HepG2 (cell line): ENCODE results near the gene LRFN2. TPM values are rescaled to one million over a fixed set of nuclear protein-coding genes. Genes with fewer than 3 reads are reported as not detected.

ENCODE experiments used
- ATAC-seq: fragments of 200-7000 bp; cut with Tn5 transposase; 3 replicates; pipeline ENCODE4 v1.9.1; 2020; ENCODE audit warnings: mild to moderate bottlenecking, moderate library complexity
- BruUV-seq: library from RNA; stranded (reverse); fragments of 400-500 nt; replicated peaks from 2 replicates; lab custom pipeline; 2021; lab: Mats Ljungman, UMichigan
- CTCF ChIA-PET: fragments of 300-600 bp; formaldehyde crosslinking; extraction: SDS; loops from one replicate; lab custom pipeline; 2021; ENCODE audit warnings: low total read pairs, inconsistent platforms, low intra/inter-chr PET ratio; lab: Yijun Ruan, JAX
- POLR2A ChIA-PET: fragments of 350-600 bp; sonication (Branson Sonifier 250); formaldehyde crosslinking; loops from one replicate; lab custom pipeline; 2020; ENCODE audit warnings: antibody characterized with exemption, inconsistent platforms; lab: Yijun Ruan, JAX
- DNase-seq: peaks from one replicate; pipeline ENCODE4 v3.0.0-alpha.2; 2015; ENCODE audit warnings: low spot score
- FAIRE-seq: peaks from 3 replicates; lab custom pipeline; 2011; peaks lifted over from hg19 to GRCh38; lab: Jason Lieb, UNC
- H2AFZ ChIP-seq: one replicate; pipeline ENCODE4 v1.6.1; 2011; ENCODE audit warnings: low read length, inconsistent platforms
- H3K27ac ChIP-seq: fragments of 300-600 bp; 3 replicates; pipeline ENCODE4 v1.8.0; 2011; ENCODE audit warnings: mixed run types, mild to moderate bottlenecking, mixed read lengths, low read length, inconsistent platforms; ENCODE audit not compliant: insufficient read depth; ENCODE audit errors: extremely low read length
- H3K27me3 ChIP-seq, 2 experiments: fragments of 200-600 bp in 1 of 2; 2 replicates in 1 of 2; 3 replicates in 1 of 2; pipeline versions ENCODE4 v1.6.0 to v1.8.0; 2011; ENCODE audit warnings: low read length in 2 of 2, mild to moderate bottlenecking in 2 of 2, moderate library complexity in 2 of 2, inconsistent platforms in 1 of 2; ENCODE audit not compliant: insufficient read depth in 2 of 2, control insufficient read depth in 1 of 2
- H3K36me3 ChIP-seq, 2 experiments: fragments of 200-600 bp in 1 of 2; replicated peaks in 1 of 2; 2 replicates in 1 of 2; 3 replicates in 1 of 2; pipeline versions ENCODE4 v1.5.1 to v1.8.0; 2011; ENCODE audit warnings: low read length in 2 of 2, inconsistent platforms in 1 of 2; ENCODE audit not compliant: insufficient read depth in 2 of 2, control insufficient read depth in 1 of 2
- H3K4me1 ChIP-seq: 2 replicates; pipeline ENCODE4 v1.5.1; 2012; ENCODE audit warnings: low read length, inconsistent platforms; ENCODE audit not compliant: insufficient read depth
- H3K4me2 ChIP-seq: 2 replicates; pipeline ENCODE4 v1.6.0; 2011; ENCODE audit warnings: low read depth, low read length, inconsistent platforms
- H3K4me3 ChIP-seq, 3 experiments: fragments of 200-600 bp in 1 of 3; sonication (generic), shearing (Covaris generic) in 1 of 3; replicated peaks in 1 of 3; 2 replicates each; pipeline ENCODE4 v1.5.1; 2011 to 2016; ENCODE audit warnings: low read length in 3 of 3, inconsistent platforms in 2 of 3, low read depth in 2 of 3, mild to moderate bottlenecking in 2 of 3, control low read depth in 1 of 3, mixed read lengths in 1 of 3; ENCODE audit not compliant: insufficient read depth in 1 of 3
- H3K79me2 ChIP-seq: one replicate; pipeline ENCODE4 v1.6.1; 2011; ENCODE audit warnings: low read length, inconsistent platforms; ENCODE audit not compliant: insufficient read depth
- H3K9ac ChIP-seq: 2 replicates; pipeline ENCODE4 v1.6.0; 2011; ENCODE audit warnings: mild to moderate bottlenecking, low read depth, low read length, inconsistent platforms; ENCODE audit not compliant: insufficient read depth
- H3K9me3 ChIP-seq: 2 replicates; pipeline ENCODE4 v1.5.1; 2012; ENCODE audit warnings: mild to moderate bottlenecking, low read length
- H4K20me1 ChIP-seq: 2 replicates; pipeline ENCODE4 v1.6.0; 2011; ENCODE audit warnings: inconsistent platforms, mild to moderate bottlenecking, low read length, moderate library complexity; ENCODE audit not compliant: insufficient read depth
- ARID3A ChIP-seq: IDR thresholded peaks from 2 replicates; pipeline ENCODE4 v1.6.1; 2012; ENCODE audit warnings: low read depth, low read length, improper control_type of control experiment
- EZH2 ChIP-seq: conservative IDR thresholded peaks from 2 replicates; pipeline ENCODE4 v1.6.1; 2012; ENCODE audit warnings: mild to moderate bottlenecking, low read depth, low read length, moderate library complexity
- FOSL2 ChIP-seq: sonication (generic); formaldehyde crosslinking; IDR thresholded peaks from 2 replicates; pipeline ENCODE4 v1.4.0; 2020; ENCODE audit warnings: missing genetic modification reagents
- GMEB2 ChIP-seq: IDR thresholded peaks from 2 replicates; pipeline ENCODE4 v1.6.1; 2016; ENCODE audit warnings: missing biosample characterization, missing genetic modification reagents, low read depth
- IKZF1 ChIP-seq: fragments of 450-650 bp; IDR thresholded peaks from 2 replicates; pipeline ENCODE4 v1.7.1; 2016
- KDM3A ChIP-seq: IDR thresholded peaks from 2 replicates; pipeline ENCODE4 v1.6.1; 2018; ENCODE audit warnings: low read depth, missing compliant biosample characterization
- NFKBIZ ChIP-seq: IDR thresholded peaks from 2 replicates; pipeline ENCODE4 v1.6.1; 2018; ENCODE audit warnings: missing genetic modification reagents, missing compliant biosample characterization
- RFX5 ChIP-seq: IDR thresholded peaks from 2 replicates; pipeline ENCODE4 v1.6.1; 2011; ENCODE audit warnings: low read depth, low read length, improper control_type of control experiment
- TCF7L2 ChIP-seq: IDR thresholded peaks from 2 replicates; pipeline ENCODE4 v1.6.1; 2011; ENCODE audit warnings: mild to moderate bottlenecking, low read depth, low read length, moderate library complexity
- U2AF1 ChIP-seq: fragments of 200-400 bp; formaldehyde crosslinking; optimal IDR thresholded peaks from 2 replicates; pipeline ENCODE3; 2017; ENCODE audit warnings: mild to moderate bottlenecking, low read depth, low read length
- ZNF20 ChIP-seq: sonication (generic); formaldehyde crosslinking; IDR thresholded peaks from 2 replicates; pipeline ENCODE4 v1.4.0; 2020; ENCODE audit warnings: mild to moderate bottlenecking, moderate library complexity, missing genetic modification reagents
- ZNF296 ChIP-seq: sonication (generic); formaldehyde crosslinking; conservative IDR thresholded peaks from 2 replicates; pipeline ENCODE4 v1.5.0; 2020; ENCODE audit warnings: mild to moderate bottlenecking, missing genetic modification reagents
- ZNF557 ChIP-seq: sonication (generic); formaldehyde crosslinking; IDR thresholded peaks from 2 replicates; pipeline ENCODE4 v1.4.0; 2020; ENCODE audit warnings: missing genetic modification reagents
- ZNF790 ChIP-seq: sonication (generic); formaldehyde crosslinking; IDR thresholded peaks from 2 replicates; pipeline ENCODE4 v1.8.0; 2022; ENCODE audit warnings: missing genetic modification reagents, mild to moderate bottlenecking, borderline replicate concordance
- ZNF816 ChIP-seq: sonication (generic); formaldehyde crosslinking; IDR thresholded peaks from 2 replicates; pipeline ENCODE4 v1.8.0; 2022; ENCODE audit warnings: missing genetic modification reagents, mild to moderate bottlenecking, borderline replicate concordance
- ZSCAN20 ChIP-seq: sonication (generic); formaldehyde crosslinking; IDR thresholded peaks from 2 replicates; pipeline ENCODE4 v1.4.0; 2020; ENCODE audit warnings: missing genetic modification reagents, mild to moderate bottlenecking, borderline replicate concordance
- WGBS: methylation state at CpG from one replicate; pipeline ENCODE4 v1.1.6; 2017; ENCODE audit warnings: low lambda C conversion rate; 5-methylcytosine and 5-hydroxymethylcytosine counted together
- in situ Hi-C: cut with HindIII; loops from 2 replicates; pipeline ENCODE4 v1.10.0; 2017; ENCODE audit warnings: low pct_unique_long_range_greater_than_20kb; ENCODE audit not compliant: extremely low pct_ligation_motif_present
- intact Hi-C: fragments of 100-400 bp; cut with micrococcal nuclease; formaldehyde crosslinking; loops from one replicate; pipeline ENCODE4 v1.10.0; 2022; ENCODE audit not compliant: unreplicated experiment
- polyA plus RNA-seq, 8 experiments: library from polyadenylated mRNA; depleted of rRNA in 3 of 8; stranded (reverse) in 7 of 8; unstranded in 1 of 8; fragments of >200 nt; fragmentation: Illumina TruSeq in 4 of 8; extraction: Trizol in 4 of 8; gene quantifications; 2 replicates each; pipeline versions ENCODE4 v1.2.1 to v1.2.3, GENCODE V29; 2011 to 2016; ENCODE audit warnings: low read depth in 4 of 8, missing spikeins in 1 of 8, mixed read lengths in 1 of 8; ENCODE audit not compliant: insufficient read depth in 1 of 8
- total RNA-seq, 5 experiments: library from RNA; depleted of rRNA; stranded (reverse); fragments of >200 nt; fragmentation: Illumina TruSeq; extraction: Trizol; gene quantifications; 2 replicates each; pipeline ENCODE4 v1.2.3, GENCODE V29; 2016; ENCODE audit warnings: low read depth in 1 of 5
- TF ChIP-seq, protein P1 (sequence below): IDR thresholded peaks from 2 replicates; pipeline ENCODE4 v1.6.1; 2016; ENCODE audit warnings: low read depth

The LRFN2 gene
- total and polyA plus RNA-seq, 2 of the 13 experiments (the other 11 are each of a cell fraction or from before 2014, with no cell fraction given): not detected

DNA sequence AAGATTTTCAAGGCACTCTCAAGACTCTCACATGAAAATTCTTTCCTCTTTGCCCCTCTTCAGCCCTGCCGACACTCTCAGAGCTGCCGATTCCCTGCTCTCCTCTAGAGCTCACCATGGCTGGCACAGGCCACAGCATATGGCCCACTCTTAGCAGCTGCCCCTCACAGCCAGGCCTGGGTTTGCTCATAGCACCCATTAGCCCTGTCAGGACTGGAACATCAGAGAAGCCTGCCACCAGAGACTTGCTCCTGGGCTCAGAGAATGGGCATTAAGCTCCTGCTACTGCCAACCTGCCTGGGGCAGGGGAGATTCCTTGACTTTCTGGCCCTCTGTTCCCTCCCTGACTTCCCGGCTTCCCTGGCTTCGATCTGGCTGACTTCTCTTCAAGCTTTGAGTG is 96.7 kb downstream of the LRFN2 start:
- Histone ChIP-seq H3K4me2 (no peak overlapping the region), H3K9me3 (no peaks in the 10 kb centered on the region), H3K36me3 (no peaks in the 10 kb centered on the region), H3K27me3 (peaks cover 1 to 18% of the 10 kb centered on the region in 2 experiments; a peak in 3 of 5 replicates), H3K4me1 (no peaks in the 10 kb centered on the region), H3K27ac (no peak overlapping the region), H3K79me2 (no peaks in the 10 kb centered on the region), H2AFZ (no peak overlapping the region)
- intact Hi-C loops: no loop called here
- ATAC-seq: no peak
- POLR2A ChIA-PET: no interaction called here
- DNase-seq: no peak
- in situ Hi-C loops: no loop called here
- 33% methylated on average over 4 of the region's 4 CpGs for WGBS
- CTCF ChIA-PET: no interaction called here
- BruUV-seq: no TSS peak
- no peak for TF ChIP-seq ZNF790
- TF ChIP-seq, protein P1, sequence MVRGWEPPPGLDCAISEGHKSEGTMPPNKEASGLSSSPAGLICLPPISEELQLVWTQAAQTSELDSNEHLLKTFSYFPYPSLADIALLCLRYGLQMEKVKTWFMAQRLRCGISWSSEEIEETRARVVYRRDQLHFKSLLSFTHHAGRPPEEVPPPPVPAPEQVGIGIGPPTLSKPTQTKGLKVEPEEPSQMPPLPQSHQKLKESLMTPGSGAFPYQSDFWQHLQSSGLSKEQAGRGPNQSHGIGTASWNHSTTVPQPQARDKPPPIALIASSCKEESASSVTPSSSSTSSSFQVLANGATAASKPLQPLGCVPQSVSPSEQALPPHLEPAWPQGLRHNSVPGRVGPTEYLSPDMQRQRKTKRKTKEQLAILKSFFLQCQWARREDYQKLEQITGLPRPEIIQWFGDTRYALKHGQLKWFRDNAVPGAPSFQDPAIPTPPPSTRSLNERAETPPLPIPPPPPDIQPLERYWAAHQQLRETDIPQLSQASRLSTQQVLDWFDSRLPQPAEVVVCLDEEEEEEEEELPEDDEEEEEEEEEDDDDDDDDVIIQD (CRISPR knock-in tag): no peak
- no peak for TF ChIP-seq TCF7L2
- no peak for TF ChIP-seq IKZF1
- no peak for TF ChIP-seq KDM3A (CRISPR knock-in tag)
- TF ChIP-seq RFX5: no peak
- TF ChIP-seq ZNF296 (CRISPR knock-in tag): no peak
- TF ChIP-seq ZNF816 (CRISPR knock-in tag): no peak
- no peak for TF ChIP-seq FOSL2 (CRISPR knock-in tag)
- no peak for TF ChIP-seq ARID3A
- no peak for TF ChIP-seq NFKBIZ
- TF ChIP-seq ZNF557: no peak
- TF ChIP-seq GMEB2 (CRISPR knock-in tag): no peak
- no peak for TF ChIP-seq ZSCAN20 (CRISPR knock-in tag)
- TF ChIP-seq EZH2: no peak
- TF ChIP-seq ZNF20 (CRISPR knock-in tag): no peak
- TF ChIP-seq U2AF1: no peak
- TF ChIP-seq, all 625 proteins: peak for 0
- Histone ChIP-seq H3K9ac (no peak overlapping the region), H3K4me3 (no peak overlapping the region), H4K20me1 (no peaks in the 10 kb centered on the region)
- FAIRE-seq: no peak
